Peyer's patch (tissue), 4 donors: ENCODE results near the gene KCNQ5.
"Not testable (repeated sequence)": the region's sequence is repeated elsewhere in the genome, so short reads cannot be mapped to it uniquely, and the experiment has no call there.

Source experiments
- POLR2A ChIP-seq, 2 donors: fragments of 450-650 bp; IDR thresholded peaks; one replicate each; pipeline ENCODE4 v1.5.1; 2017; ENCODE audit warnings: antibody characterized with exemption in 2 of 2, mild to moderate bottlenecking in 2 of 2, moderate library complexity in 2 of 2
- TF ChIP-seq, protein P1 (sequence below), 6 experiments: fragments of 450-650 bp in 4 of 6; fragments of 200-600 bp in 2 of 6; sonication (generic) in 1 of 6; IDR thresholded peaks; one replicate each; pipeline ENCODE4 v1.5.1; 2017 to 2019; ENCODE audit warnings: antibody characterized with exemption in 6 of 6, mild to moderate bottlenecking in 3 of 6, moderate library complexity in 1 of 6

DNA sequence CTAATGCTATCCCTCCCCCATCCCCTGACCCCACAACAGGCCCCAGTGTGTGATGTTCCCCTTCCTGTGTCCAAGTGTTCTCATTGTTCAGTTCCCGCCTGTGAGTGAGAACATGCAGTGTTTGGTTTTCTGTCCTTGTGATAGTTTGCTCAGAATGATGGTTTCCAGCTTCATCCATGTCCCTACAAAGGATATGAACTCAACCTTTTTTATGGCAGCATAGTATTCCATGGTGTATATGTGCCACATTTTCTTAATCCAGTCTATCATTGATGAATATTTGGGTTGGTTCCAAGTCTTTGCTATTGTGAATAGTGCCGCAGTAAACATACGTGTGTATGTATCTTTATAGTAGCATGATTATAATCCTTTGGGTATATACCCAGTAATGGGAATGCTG is 356.9 kb downstream of the KCNQ5 start:
- TF ChIP-seq, protein P1, sequence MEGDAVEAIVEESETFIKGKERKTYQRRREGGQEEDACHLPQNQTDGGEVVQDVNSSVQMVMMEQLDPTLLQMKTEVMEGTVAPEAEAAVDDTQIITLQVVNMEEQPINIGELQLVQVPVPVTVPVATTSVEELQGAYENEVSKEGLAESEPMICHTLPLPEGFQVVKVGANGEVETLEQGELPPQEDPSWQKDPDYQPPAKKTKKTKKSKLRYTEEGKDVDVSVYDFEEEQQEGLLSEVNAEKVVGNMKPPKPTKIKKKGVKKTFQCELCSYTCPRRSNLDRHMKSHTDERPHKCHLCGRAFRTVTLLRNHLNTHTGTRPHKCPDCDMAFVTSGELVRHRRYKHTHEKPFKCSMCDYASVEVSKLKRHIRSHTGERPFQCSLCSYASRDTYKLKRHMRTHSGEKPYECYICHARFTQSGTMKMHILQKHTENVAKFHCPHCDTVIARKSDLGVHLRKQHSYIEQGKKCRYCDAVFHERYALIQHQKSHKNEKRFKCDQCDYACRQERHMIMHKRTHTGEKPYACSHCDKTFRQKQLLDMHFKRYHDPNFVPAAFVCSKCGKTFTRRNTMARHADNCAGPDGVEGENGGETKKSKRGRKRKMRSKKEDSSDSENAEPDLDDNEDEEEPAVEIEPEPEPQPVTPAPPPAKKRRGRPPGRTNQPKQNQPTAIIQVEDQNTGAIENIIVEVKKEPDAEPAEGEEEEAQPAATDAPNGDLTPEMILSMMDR (IDR thresholded peaks at IDR 0.05): not testable (repeated sequence)
- not testable (repeated sequence) for TF ChIP-seq POLR2A (IDR thresholded peaks at IDR 0.05)
